ENCODE measurements around the gene ZFYVE21.

The ZFYVE21 gene

GRCh38 chr14:103782376-103782775, 66.8 kb downstream of the ZFYVE21 start:
- H3K36me3 ChIP-seq (ENCODE audit: control insufficient read depth, low read length), result no peaks in the 10 kb centered on the region
- H3K79me2 ChIP-seq (ENCODE audit: control insufficient read depth, low read length), result no peaks in the 10 kb centered on the region
- H3K27ac ChIP-seq (ENCODE audit: low read depth, low read length), result no peak overlapping the region
- no peaks in the 10 kb centered on the region for H3K9me2 ChIP-seq (replicated peaks; ENCODE audit: control insufficient read depth, low read length)
- H4K20me1 ChIP-seq (ENCODE audit: control insufficient read depth, insufficient read depth, low read depth, low read length), result no peaks in the 10 kb centered on the region
- H3K4me3 ChIP-seq (ENCODE audit: low read length), result no peak overlapping the region
- H3K4me2 ChIP-seq (ENCODE audit: low read length), result no peak overlapping the region
- no peaks in the 10 kb centered on the region for H3K9me3 ChIP-seq (ENCODE audit: control insufficient read depth, insufficient read depth, low read length)
- no peaks in the 10 kb centered on the region for H3F3A ChIP-seq (ENCODE audit: control insufficient read depth, insufficient read depth)
- no peaks in the 10 kb centered on the region for H3K27me3 ChIP-seq (ENCODE audit: control insufficient read depth, low read length)
- TF ChIP-seq CTCF (IDR thresholded peaks at IDR 0.05; ENCODE audit: low read depth, low read length, poor library complexity, severe bottlenecking) (no peak), EZH2phosphoT487 (IDR thresholded peaks at IDR 0.05; ENCODE audit: borderline replicate concordance, low read length) (no peak)
- peaks cover 7% of the 10 kb centered on the region for H3K4me1 ChIP-seq (ENCODE audit: control insufficient read depth, low read length)

All from DOHH2 (cell line).